GM21737 (cell line): ENCODE data around the gene MYO1H.
"Not testable (repeated sequence)": the region's sequence is repeated elsewhere in the genome, so short reads cannot be mapped to it uniquely, and the experiment has no call there.

Experiments used
- ATAC-seq: cut with Tn5 transposase; IDR thresholded peaks from one replicate; pipeline ENCODE4 v1.9.1; 2021; ENCODE audit warnings: mild to moderate bottlenecking, moderate library complexity; ENCODE audit not compliant: unreplicated experiment

The MYO1H gene

GRCh38 chr12:109345428-109345827, 2.3 kb upstream of the MYO1H start:
- ATAC-seq = no peak

DNA sequence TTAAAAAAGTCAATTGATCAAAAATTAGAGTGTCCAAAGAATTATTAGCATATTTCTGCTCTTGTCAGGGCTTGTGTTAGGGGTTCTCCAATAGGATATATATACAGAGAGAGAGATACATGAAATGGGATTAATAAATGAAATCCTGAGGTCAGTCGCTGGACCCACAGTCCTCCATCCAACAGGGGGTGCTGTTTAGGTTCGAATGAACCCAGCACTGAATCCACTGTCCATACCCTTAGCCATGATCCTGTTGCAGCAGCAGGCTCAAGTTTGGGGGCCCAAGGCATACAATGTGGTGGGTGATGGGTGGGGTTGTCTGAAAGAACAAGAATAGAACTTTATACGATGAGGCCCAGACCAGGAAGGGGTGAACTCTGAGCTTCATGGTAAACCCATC, 780 bp upstream of the MYO1H start:
- no peak for ATAC-seq

DNA sequence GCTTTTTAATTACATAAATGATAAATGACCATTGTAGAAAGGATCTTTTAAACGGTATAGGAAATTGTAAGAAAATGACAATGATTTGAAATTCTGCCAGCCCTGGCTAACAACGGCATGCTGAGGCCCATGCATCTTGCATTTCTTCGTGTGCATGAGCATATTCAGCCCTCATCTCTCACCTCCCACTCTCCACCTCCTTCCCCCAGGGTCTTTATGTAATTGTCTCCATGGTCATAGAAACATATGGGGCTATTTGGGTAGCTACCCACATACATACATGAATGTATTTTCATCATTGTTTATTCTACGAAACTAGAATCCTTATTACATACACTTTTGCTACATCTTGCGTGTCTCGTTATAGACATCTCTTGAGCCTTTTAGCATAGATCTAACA, 4.5 kb downstream of the MYO1H start:
- ATAC-seq = no peak

- ATAC-seq = no peak
Measured at GRCh38 chr12:109356577-109356976, 8.9 kb downstream of the MYO1H start.

- ATAC-seq = no peak
Measured at GRCh38 chr12:109357032-109357431, 9.3 kb downstream of the MYO1H start.

DNA sequence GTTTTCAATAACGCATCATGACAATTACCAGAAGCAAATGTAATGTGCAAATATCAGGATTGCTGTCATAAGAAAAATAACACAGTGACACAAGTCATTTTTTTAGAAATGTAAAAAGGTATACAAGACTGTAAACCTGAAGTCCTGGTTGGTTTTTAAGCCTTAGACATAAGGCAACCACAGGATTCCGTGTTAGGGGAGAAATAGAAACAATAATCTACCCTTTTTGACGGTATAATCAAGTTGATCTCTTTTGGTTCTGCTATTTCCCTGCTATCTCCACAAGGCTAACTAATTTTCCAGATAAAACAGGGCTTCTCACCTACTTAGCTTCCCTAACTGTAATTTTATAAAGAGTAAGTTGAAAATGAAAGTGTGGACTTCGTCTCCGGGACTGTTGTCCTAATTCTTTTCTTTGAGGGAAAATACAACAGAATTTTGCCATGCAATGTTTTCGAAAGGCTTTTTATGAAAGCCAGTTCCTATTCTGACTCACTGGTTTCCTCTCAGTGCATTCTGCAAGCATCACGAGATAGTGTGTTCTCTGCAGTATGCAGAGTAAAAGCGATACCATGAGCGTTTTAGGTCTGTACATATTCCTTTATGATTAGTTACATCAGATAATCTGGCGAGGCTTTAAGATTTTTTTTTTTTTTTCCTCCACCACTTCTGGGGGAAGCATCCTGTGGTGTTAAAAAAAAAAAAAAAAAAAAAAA, 10.6 kb downstream of the MYO1H start:
- ATAC-seq = peak; percentile 88

DNA sequence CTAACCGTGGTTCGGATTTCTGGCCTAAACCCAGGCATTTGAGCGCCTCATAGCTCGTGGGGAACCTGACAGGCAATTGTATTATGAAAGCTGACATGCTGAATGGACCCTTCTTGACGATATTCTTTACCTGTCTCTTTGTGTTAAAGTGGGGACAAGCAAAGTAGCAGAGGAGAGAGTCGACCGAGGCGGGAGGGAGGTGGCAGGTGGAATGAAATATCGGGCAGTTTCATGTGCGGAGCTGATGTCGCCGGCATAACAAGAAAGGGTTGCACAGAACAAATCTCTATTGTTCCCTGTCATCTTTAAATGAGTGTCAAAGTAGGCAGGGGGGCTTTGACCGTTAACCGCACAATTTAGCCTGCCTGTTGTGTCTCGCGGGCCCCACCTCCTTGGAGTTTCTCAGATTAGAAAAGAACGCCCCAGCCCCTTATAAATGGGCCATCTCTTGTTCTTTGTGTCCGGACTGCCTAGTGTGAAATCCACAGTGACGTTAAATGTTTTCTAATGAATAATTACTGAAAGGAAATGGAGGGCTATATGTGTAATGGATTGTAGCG, 11.5 kb downstream of the MYO1H start:
- no peak for ATAC-seq

- no peak for ATAC-seq
Measured at GRCh38 chr12:109369831-109370230, 22.1 kb downstream of the MYO1H start.

DNA sequence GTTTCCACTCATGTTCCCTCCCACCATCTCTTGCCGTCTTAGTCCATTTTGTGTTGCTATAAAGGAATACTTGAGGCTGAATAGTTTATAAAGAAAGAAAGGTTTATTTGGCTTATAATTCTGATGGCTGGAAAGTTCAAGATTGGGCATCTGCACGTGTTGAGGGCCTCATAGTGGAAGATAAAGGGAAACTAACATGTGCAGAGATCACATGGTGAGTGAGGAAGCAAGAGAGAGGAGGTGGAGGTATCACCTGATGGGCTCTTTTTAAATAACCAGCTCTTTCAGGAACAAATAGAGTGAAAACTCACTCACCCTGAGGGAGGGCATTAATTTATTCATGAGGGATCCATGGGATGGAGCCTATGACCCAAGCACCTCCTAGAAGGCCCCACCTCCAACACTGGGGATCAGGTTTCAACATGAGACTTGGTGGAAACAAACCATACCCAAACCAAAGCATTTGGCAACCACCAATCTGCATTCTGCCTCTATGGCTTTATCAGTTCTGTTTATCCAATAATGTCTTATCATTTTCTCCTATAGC, 29.5 kb downstream of the MYO1H start:
- no peak for ATAC-seq

- no peak for ATAC-seq
Measured at GRCh38 chr12:109378569-109378968, 30.9 kb downstream of the MYO1H start.

DNA sequence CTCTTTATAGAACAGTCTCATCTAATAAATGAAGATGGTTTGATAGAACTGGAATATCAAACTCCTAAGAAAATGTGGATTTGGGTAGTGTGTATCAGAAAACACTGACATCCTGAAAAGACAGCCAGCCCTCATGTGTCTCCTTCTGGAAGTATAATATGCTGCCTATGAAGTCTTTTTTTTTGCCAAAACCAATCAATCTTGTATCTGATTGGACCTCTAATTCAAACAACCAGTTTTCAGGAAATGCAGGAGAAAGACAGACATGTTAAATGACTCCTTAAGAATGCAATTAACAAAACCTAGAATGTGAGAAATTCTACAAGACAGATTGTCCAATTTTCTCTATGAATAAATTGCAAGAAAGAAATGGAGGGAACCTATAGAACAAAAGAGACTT, 34.3 kb downstream of the MYO1H start:
- no peak for ATAC-seq

GRCh38 chr12:109383240-109383639, 35.5 kb downstream of the MYO1H start:
- no peak for ATAC-seq

GRCh38 chr12:109385339-109386058, 37.8 kb downstream of the MYO1H start:
- no peak for ATAC-seq

DNA sequence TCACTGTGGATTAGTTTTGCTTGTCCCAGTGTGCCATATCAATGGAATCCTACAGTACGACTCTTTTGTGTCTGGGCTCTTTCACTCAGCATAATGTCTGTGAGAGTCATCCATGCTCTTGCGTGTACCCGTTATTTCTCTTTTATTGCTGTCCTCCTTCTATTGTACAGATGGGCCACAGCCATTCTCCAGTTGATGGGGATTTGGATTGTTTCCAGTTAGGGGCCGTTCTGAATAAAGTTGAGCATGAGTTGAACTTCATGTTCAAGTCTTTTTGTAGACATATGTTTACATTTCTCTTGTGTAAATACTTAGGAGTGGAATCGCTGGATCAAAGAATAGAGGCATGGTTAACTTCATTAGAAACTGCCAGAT, 38.3 kb downstream of the MYO1H start:
- no peak for ATAC-seq

DNA sequence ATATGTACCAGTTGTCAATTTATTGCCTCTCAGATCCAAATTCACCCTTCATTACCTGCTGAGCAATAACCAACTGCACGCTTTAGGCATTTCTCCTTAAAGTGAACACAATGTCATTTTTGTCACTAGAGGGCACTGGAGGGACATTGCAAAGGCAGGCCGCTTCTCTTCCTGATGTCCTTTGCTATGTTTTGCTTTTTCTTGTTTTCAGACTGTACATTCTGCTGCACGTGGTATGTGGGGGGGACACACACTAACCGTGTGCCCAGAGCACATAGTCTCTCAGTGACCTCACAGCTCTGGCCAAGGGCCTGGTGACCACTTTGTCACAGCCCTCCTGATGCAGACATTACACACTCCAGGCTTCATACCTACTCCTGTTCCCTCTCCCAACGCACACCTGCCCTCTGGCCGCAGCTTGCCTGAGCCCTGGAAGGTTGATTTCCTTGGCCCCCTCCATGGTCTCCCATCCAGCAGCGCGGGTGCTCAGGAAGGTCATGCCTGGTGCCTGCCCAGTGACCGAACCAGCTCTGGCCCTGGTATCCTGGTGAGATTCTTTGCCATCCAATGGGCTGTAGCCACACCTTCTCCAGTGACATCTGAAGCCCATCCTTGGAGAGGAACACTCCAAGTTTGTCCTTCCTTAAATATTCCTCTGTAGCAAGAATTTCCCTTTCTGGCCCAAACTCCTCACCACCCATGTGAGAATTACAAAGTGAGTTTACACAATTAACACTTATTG, 39.9 kb downstream of the MYO1H start:
- ATAC-seq = no peak

GRCh38 chr12:109388167-109388563, 40.5 kb downstream of the MYO1H start:
- ATAC-seq = no peak

DNA sequence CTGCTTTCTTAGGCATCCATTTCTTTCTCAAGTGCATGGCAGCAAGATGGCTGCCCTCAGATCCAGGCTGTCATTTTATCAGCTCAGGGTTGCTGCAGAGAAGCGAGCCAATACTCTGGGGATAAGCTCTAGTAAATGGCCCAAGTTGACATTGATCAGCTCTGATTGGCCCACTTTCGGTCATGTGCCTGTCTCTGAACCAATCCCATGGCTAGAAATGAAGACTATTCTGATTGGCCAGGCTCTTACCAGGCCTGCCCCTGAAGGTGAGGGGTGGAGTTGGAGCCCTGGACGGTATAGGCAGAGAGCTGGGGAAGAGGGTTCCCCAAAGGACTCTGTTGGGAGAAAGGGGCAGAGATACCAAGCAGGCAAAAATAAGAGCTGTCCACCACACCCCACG, 41.4 kb downstream of the MYO1H start:
- ATAC-seq = no peak

DNA sequence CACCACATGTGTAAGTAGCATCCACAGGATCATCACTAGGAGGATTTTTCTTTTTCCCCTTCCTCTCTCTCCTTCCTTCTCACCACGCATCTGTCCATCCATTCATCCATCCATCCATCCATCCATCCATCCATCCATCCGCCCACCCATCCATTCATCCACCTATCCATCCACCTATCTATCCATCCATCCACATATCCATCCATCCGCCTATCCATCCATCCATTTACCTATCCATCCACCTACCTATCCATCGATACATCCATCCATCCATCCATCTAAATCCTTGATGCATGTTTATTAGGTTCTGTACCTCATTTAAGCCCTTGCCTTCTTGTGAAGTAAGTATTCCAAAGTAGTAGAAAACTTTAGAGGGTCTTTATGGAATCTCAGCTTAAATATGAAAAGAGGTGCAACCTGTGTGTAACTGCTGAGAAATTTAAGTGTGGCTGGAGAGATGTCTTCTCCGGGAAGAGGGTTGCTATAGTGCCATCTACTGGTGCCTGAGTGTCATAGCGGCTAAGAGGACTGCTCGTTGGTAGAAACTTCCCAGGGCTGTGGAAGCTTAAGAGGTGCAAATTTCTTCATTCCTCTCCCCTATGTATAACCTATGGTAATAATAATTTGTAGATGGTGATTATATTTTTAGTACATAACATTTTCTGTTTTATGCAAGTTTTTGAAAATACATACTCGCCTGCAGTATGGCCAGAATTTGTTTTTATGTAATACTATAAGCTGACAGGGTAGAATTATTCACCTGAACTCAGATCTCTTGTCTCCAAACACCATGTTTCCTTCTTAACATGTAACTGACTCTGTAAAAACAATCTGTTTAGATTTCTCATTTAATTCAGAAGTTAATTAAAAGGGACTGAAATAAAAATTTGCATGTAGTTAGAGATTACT, 46.0 kb downstream of the MYO1H start:
- ATAC-seq = no peak

GRCh38 chr12:109394891-109395290, 47.2 kb downstream of the MYO1H start:
- no peak for ATAC-seq

DNA sequence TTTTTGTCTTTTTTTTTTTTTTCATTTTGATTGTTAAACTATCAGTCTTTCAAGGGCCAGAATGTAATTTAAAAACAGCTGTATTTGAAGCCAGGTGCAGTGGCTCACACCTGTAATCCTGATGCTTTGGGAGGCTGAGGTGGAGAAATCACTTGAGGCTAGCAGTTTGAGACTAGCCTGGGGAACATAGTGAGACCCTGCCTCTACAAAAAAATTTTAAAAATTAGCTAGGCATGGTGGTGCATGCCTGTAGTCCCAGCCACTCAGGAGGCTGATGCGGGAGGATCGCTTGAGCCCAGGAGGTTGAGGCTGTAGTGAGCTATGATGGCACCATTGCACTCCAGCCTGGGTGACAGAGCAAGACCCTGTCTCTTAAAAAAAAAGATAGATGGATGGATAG, 57.1 kb downstream of the MYO1H start:
- ATAC-seq = not testable (repeated sequence)
